ENCODE results near the gene IPO4. TPM values are rescaled to one million over a fixed set of nuclear protein-coding genes. Genes with fewer than 3 reads are reported as not detected.

IPO4 gene
- total and polyA plus RNA-seq, 2 of the 13 experiments (the other 11 are each of a cell fraction or from before 2014, with no cell fraction given) = 39.0 to 179 TPM

DNA sequence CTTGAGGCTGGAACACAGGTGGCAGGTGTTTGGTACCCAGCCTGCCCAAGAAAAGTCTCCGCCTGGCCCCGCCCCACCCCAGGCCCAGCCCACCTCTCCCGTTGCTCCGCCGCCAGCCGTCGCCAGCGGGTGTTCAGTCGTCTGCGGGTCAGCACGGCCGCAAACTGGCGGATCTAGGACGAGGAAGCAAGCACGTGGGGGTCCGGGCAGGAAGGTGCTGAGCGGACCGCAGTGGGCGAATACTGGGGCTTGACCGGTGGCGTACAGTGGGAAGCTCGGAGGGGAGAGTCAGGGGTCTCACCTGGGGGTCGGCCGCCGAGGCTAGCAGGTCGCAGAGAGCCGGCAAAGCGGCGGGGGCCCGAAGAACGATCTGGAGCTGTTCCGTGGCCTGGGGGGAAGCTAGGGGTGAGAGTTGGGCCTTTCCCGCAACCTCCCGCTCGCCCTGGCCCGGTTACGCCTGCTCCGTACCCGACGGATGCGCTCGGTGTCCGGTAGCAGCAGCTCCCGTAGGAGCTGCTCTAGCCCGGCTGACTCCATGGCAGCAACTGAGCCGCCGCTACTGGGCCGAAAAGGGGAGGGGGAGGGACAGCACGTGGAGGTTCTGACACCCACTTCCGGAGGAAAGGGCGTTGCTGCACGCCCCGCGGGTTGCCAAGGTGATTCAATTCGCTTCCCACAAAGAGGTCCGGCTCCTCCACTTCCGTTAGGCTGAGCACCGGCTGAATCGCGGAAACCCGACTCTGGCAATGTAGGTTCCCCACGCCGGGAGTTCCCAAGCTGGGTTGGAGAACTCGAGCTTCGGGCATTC lies at the start of gene IPO4 (continued):
- TF ChIP-seq, protein P1, sequence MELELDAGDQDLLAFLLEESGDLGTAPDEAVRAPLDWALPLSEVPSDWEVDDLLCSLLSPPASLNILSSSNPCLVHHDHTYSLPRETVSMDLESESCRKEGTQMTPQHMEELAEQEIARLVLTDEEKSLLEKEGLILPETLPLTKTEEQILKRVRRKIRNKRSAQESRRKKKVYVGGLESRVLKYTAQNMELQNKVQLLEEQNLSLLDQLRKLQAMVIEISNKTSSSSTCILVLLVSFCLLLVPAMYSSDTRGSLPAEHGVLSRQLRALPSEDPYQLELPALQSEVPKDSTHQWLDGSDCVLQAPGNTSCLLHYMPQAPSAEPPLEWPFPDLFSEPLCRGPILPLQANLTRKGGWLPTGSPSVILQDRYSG (CRISPR knock-in tag; IDR thresholded peaks at IDR 0.05) = peak; percentile 97
- TF ChIP-seq FOXM1 (CRISPR knock-in tag; IDR thresholded peaks at IDR 0.05) = no peak
- peak; percentile 98; the same call in 1 of the 2 replicates for TF ChIP-seq DZIP1 (CRISPR knock-in tag; IDR thresholded peaks at IDR 0.05)
- peak; percentile 98 for TF ChIP-seq NR2C2 (CRISPR knock-in tag; IDR thresholded peaks at IDR 0.05; ENCODE audit: borderline replicate concordance)
- TF ChIP-seq HMG20A (CRISPR knock-in tag; IDR thresholded peaks at IDR 0.05; ENCODE audit: borderline replicate concordance) = peak; percentile 71; the same call in 1 of the 2 replicates
- peak; percentile 100 for TF ChIP-seq AGO2 (optimal IDR thresholded peaks at IDR 0.05; ENCODE audit: low read depth, low read length)
- peak; percentile 92 for TF ChIP-seq ZNF18 (CRISPR knock-in tag; IDR thresholded peaks at IDR 0.05; ENCODE audit: insufficient replicate concordance)
- TF ChIP-seq MAFF (IDR thresholded peaks at IDR 0.05; ENCODE audit: low read depth, low read length) = no peak
- TF ChIP-seq ZNF292 (CRISPR knock-in tag; IDR thresholded peaks at IDR 0.05; ENCODE audit: borderline replicate concordance, low read depth) = peak; percentile 78; the same call in 1 of the 2 replicates
- TF ChIP-seq ZNF670 (CRISPR knock-in tag; IDR thresholded peaks at IDR 0.05; ENCODE audit: borderline replicate concordance) = no peak
- TF ChIP-seq GABPB1 (CRISPR knock-in tag; IDR thresholded peaks at IDR 0.05) = peak; percentile 99
- 0 out of 2 replicates have a peak, but pooled peaks have one; percentile 77 for TF ChIP-seq ZNF3 (CRISPR knock-in tag; IDR thresholded peaks at IDR 0.05)
- peak; percentile 97 for TF ChIP-seq ZNF749 (CRISPR knock-in tag; IDR thresholded peaks at IDR 0.05; ENCODE audit: borderline replicate concordance)
- peak; percentile 75 for TF ChIP-seq MTF2 (CRISPR knock-in tag; IDR thresholded peaks at IDR 0.05; ENCODE audit: borderline replicate concordance)
- TF ChIP-seq ZNF768 (CRISPR knock-in tag; IDR thresholded peaks at IDR 0.05) = peak; percentile 88
- peak; percentile 96 for TF ChIP-seq IKZF4 (CRISPR knock-in tag; IDR thresholded peaks at IDR 0.05; ENCODE audit: borderline replicate concordance, low read depth, not compliant biosample characterization)
- TF ChIP-seq ZSCAN21 (CRISPR knock-in tag; IDR thresholded peaks at IDR 0.05; ENCODE audit: borderline replicate concordance) = peak; percentile 96; the same call in 1 of the 2 replicates
- no peak for TF ChIP-seq NFIC (IDR thresholded peaks at IDR 0.05; ENCODE audit: low read length)
- peak; percentile 97 for TF ChIP-seq RXRB (CRISPR knock-in tag; IDR thresholded peaks at IDR 0.05; ENCODE audit: borderline replicate concordance)
- TF ChIP-seq, protein P2, sequence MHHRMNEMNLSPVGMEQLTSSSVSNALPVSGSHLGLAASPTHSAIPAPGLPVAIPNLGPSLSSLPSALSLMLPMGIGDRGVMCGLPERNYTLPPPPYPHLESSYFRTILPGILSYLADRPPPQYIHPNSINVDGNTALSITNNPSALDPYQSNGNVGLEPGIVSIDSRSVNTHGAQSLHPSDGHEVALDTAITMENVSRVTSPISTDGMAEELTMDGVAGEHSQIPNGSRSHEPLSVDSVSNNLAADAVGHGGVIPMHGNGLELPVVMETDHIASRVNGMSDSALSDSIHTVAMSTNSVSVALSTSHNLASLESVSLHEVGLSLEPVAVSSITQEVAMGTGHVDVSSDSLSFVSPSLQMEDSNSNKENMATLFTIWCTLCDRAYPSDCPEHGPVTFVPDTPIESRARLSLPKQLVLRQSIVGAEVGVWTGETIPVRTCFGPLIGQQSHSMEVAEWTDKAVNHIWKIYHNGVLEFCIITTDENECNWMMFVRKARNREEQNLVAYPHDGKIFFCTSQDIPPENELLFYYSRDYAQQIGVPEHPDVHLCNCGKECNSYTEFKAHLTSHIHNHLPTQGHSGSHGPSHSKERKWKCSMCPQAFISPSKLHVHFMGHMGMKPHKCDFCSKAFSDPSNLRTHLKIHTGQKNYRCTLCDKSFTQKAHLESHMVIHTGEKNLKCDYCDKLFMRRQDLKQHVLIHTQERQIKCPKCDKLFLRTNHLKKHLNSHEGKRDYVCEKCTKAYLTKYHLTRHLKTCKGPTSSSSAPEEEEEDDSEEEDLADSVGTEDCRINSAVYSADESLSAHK (CRISPR knock-in tag; IDR thresholded peaks at IDR 0.05; ENCODE audit: borderline replicate concordance) = no peak; the same call in none of the 2 replicates
- TF ChIP-seq ZBTB21 (CRISPR knock-in tag; IDR thresholded peaks at IDR 0.05) = peak; percentile 83

All from HepG2 (cell line).